NB4 (cell line): Measurements from ENCODE around the gene ZFHX3.

Source experiments
- CTCF ChIP-seq: IDR thresholded peaks from one replicate; pipeline ENCODE4 v1.5.1; 2012; ENCODE audit warnings: low read depth, low read length
- MAX ChIP-seq: IDR thresholded peaks from 2 replicates; pipeline ENCODE4 v1.6.1; 2011; ENCODE audit warnings: low read depth, low read length
- MYC ChIP-seq: IDR thresholded peaks from 2 replicates; pipeline ENCODE4 v1.6.1; 2011; ENCODE audit warnings: low read depth, low read length
- POLR2A ChIP-seq: IDR thresholded peaks from 2 replicates; pipeline ENCODE4 v1.6.1; 2011; ENCODE audit warnings: mild to moderate bottlenecking; ENCODE audit not compliant: insufficient read length; ENCODE audit errors: extremely low read depth

- TF ChIP-seq CTCF (no peak), POLR2A (no peak), MAX (no peak), MYC (no peak)
Measured at GRCh38 chr16:72875291-72876031, 172.5 kb downstream of the ZFHX3 start.
